HG02870 (cell line): ENCODE measurements around the gene DDX49.
"Not testable (repeated sequence)": the region's sequence is repeated elsewhere in the genome, so short reads cannot be mapped to it uniquely, and the experiment has no call there.

Source experiments
- ATAC-seq: cut with Tn5 transposase; IDR thresholded peaks from one replicate; pipeline ENCODE4 v1.9.1; 2021; ENCODE audit warnings: mild to moderate bottlenecking, moderate library complexity; ENCODE audit not compliant: unreplicated experiment

Gene DDX49

GRCh38 chr19:18940769-18941627 lies 21.5 kb downstream of the DDX49 start, which contains the start of gene HOMER3:
Gene HOMER3, minus strand, starts transcription at chr19:18941217. Its CDS starts 2,235 bp downstream, at chr19:18938982.
- ATAC-seq, result no peak

DNA sequence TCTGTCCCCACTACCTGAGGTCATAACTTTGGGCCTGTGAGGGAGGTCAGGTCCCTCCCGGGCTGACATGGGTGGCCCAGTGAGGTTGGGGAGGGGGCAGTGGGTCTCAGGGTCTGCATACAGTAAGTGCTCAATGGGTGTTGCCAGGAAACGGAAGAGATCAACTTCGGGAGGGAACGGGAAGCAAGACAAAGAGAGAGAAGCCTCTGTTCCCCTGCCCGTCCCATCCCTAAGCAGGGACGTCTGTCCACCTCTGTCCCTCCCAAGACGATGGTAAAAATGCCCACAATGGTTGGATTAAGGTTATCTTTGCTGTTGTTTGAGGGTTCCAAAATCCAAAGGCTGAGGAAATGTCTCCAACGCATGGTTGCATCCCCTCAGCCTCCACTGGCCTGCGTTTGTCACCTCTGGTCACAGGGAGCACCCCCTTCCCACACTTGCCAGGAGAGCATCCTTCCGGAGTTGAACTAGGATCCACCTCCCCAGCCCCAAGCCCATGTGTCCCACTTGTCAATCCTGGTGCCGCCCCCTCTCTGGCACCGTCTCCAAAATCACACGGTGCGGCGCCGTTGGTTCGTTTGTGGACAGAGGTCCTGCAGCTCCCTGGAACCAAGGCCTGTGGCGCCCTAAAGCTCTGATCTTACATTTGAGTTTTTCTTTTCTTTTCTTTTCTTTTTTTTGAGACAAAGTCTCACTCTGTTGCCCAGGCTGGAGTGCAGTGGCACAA lies 22.3 kb downstream of the DDX49 start:
- no peak for ATAC-seq

GRCh38 chr19:18942692-18943091 lies 23.2 kb downstream of the DDX49 start:
- ATAC-seq, result no peak

DNA sequence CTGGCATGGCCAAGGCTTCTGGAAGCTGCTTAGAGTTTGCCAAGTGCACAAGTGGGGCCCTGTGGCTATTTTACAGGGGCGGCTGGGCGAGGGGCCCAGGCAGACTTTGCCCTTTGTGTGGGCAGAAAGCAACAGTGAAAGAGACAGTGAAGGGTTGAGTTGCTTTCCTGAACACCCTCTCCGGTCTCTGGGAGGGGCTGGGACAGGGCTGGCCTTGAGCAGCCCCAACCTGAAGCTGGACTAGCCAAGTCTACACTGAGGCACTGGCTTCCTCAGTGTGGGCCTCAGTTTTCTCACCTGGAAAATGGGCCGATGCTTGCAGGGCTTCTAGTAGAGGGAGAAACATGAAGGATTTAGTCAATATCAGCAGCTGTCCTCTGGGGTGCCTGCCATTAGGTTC lies 23.9 kb downstream of the DDX49 start:
- no peak for ATAC-seq

DNA sequence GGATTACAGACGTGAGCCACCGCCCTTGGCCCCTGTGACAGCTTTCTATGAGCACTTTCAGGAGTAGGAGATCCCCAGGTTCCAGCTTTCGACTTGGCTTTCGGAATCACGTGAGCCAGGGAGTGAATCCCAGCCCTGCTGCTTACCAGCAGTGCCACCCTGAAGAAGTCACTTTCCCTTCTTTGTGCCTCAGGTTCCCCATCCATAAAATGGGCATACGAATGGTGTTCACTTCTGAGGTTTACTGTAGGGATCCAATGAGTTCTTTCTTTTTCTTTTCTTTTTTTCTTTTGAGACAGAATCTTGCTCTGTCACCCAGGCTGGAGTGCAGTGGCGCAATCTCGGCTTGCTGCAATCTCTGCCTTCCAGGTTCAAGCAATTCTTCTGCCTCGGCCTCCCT lies 25.8 kb downstream of the DDX49 start:
- no peak for ATAC-seq

DNA sequence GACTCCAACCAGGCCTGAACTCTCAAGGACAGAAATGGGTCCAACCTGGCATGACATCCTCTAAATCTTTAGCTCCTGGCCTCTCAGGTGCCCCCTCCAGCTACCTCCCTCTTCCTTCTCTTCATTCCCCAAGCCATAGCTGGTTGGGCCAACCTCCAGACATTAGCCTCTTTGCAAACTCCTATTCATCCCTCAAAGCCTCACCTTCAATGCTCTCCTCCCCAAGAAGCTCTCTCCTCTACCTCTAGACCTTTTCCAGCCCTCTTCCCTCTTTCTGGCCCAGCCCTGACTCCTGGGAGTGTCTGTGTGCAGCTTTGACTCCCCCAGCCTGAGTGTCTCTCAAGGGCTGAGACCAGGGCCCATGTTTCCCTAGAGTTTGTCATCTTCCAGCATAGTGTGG lies 26.8 kb downstream of the DDX49 start:
- no peak for ATAC-seq

DNA sequence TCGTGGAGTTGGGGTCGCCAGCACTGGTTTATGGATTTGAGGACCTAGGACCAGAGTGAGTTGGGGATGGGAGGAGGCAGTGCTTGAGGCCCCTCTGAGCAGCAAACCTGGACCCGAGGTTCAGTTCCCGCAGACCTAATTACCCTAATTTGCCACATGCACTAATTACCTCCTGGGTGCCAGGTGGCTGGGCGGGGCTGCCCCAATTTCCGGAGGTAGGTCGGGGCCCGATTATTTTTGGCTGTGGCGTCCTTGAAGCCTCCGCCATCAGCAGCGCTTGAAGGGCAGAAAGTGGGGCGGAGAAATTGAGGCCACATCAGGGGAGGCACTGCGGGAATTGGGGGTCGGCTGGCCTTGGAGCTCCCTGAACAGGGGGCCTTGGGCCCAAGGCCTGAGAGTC lies 27.4 kb downstream of the DDX49 start:
- ATAC-seq, result no peak

- ATAC-seq, result no peak
Measured at GRCh38 chr19:18948075-18948975, 28.8 kb downstream of the DDX49 start.

GRCh38 chr19:18948976-18949356 lies 29.5 kb downstream of the DDX49 start:
- no peak for ATAC-seq

- ATAC-seq, result no peak
Measured at GRCh38 chr19:18949858-18950257, 30.3 kb downstream of the DDX49 start.

GRCh38 chr19:18951721-18952281 lies 32.3 kb downstream of the DDX49 start:
- no peak for ATAC-seq

DNA sequence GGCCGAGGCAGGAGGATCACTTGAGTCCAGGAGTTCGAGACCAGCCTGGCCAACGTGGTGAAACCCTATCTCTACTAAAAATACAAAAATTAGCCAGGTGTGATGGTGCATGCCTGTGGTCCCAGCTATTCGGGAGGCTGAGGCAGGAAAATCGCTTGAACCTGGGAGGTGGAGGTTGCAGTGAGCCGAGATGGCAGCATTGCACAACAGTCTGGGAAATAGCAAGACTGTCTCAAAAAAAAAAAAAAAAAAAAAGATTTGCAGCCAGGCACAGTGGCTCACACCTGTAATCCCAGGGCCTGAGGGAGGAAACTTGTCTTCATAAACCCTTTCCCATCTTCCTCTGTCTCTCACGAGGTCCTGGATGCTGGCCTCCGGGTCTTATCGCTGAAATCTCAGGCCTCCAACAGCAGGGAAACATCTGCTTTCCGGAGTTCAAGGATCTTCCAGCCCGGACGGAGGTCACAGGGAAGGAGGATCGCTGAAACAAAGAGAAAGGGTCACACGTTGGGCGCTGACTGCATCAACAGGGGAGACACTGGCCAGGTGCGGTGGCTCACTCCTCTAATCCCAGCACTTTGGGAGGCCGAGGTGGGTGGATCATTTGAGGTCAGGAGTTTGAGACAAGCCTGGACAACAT lies 33.0 kb downstream of the DDX49 start:
- ATAC-seq, result not testable (repeated sequence)

GRCh38 chr19:18954094-18954493 lies 34.6 kb downstream of the DDX49 start:
- no peak for ATAC-seq

DNA sequence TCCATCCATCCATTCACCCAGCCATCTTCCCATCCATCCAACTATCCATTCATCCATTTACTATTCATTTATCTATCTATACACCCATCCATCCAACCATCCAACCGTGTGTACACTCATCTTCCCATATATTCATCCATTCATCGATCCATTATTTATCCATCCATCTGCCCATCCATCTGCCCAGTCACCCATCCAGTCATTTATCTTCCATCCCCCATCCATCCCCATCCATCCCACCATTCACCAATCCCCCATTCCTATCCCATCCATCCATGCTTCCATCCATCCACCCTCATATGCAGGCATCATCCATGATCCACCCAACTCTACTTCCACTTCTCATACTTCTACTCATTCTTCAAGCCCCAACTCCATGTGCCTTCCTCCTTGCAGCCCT lies 35.5 kb downstream of the DDX49 start:
- ATAC-seq, result no peak

DNA sequence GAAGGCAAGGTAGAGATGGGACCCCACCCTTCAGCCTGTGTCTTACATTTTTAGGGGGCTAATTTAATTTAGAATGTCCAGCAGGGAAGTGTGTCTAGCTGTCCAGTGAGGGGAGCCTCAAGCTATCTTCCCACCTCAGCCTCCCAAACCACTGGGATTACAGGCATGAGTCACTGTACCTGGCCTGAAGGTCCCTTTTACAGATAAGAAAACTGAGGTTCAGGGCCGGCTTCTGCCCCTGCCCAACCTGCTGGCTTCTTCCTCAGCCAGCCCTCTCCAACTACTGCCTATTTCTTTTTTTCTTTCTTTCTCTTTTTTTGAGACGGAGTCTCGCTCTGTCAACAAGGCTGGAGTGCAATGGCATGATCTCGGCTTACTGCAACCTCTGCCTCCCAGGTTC lies 40.9 kb downstream of the DDX49 start:
- no peak for ATAC-seq

- ATAC-seq, result no peak
Measured at GRCh38 chr19:18961767-18962620, 42.5 kb downstream of the DDX49 start.

- ATAC-seq, result no peak
Measured at GRCh38 chr19:18964121-18964520, 44.6 kb downstream of the DDX49 start.

DNA sequence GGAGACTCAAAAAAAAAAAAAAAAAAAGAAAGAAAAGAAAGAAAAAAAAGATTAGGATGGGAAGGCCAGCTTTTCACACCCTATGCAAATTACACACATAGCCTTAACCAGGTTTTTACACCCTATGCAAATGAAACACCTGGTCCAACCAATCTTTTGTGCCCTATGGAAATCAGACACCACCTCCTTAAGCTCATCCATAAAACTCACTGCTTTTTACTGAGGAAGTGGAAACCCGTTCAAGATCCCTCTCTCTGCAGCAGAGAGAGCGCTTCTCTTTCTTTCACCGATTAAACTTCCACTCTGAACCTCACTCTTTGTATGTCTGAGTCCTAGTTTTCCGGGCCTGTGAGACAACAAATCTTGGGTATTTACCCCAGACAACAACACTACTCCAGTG lies 46.8 kb downstream of the DDX49 start:
- no peak for ATAC-seq

GRCh38 chr19:18967358-18968146 lies 48.0 kb downstream of the DDX49 start:
- no peak for ATAC-seq
